Stimulated activated CD4-positive, alpha-beta T cell treated with anti-CD3 and anti-CD28 coated beads, Interleukin-12 subunit alpha, Interleukin-12 subunit beta, amount 100 ng/mL, for 24 hours (primary cell): Measurements from ENCODE around the gene DNAI1.

Experiments used
- DNase-seq, 2 experiments: peaks; one replicate each; pipeline ENCODE4 v3.0.0-alpha.2; 2020; ENCODE audit warnings: low read depth in 2 of 2

The DNAI1 gene

GRCh38 chr9:34557426-34558321, 99.1 kb downstream of the DNAI1 start:
- DNase-seq, result no peak

- DNase-seq, result no peak
Observed at GRCh38 chr9:34558364-34558763, 99.8 kb downstream of the DNAI1 start.

- DNase-seq, result no peak
Observed at GRCh38 chr9:34558919-34559623, 100.5 kb downstream of the DNAI1 start.

GRCh38 chr9:34559624-34560455, 101.2 kb downstream of the DNAI1 start:
- no peak for DNase-seq

GRCh38 chr9:34560599-34561214, 102.1 kb downstream of the DNAI1 start:
- DNase-seq, result no peak

GRCh38 chr9:34562135-34562745, 103.6 kb downstream of the DNAI1 start:
- DNase-seq, result peak in 1 of 2 experiments; percentile 40

GRCh38 chr9:34563262-34563661, 104.7 kb downstream of the DNAI1 start:
- no peak for DNase-seq

- no peak for DNase-seq
Observed at GRCh38 chr9:34564617-34565016, 106.0 kb downstream of the DNAI1 start.

- no peak for DNase-seq
Observed at GRCh38 chr9:34565856-34566255, 107.3 kb downstream of the DNAI1 start.

- DNase-seq, result no peak
Observed at GRCh38 chr9:34566322-34566721, 107.7 kb downstream of the DNAI1 start.

GRCh38 chr9:34566972-34567371, 108.4 kb downstream of the DNAI1 start:
- DNase-seq, result no peak

GRCh38 chr9:34568133-34568532, 109.5 kb downstream of the DNAI1 start:
- DNase-seq, result no peak

- no peak for DNase-seq
Observed at GRCh38 chr9:34568774-34569173, 110.2 kb downstream of the DNAI1 start.

- DNase-seq, result no peak
Observed at GRCh38 chr9:34570376-34570775, 111.8 kb downstream of the DNAI1 start.
